Right atrium auricular region (tissue), 2 donors: ENCODE data around the gene TK1. TPM values are rescaled to one million over a fixed set of nuclear protein-coding genes. Genes with fewer than 3 reads are reported as not detected.

Source experiments
- DNase-seq: peaks from one replicate; pipeline ENCODE4 v3.0.0-alpha.2; 2019; ENCODE audit warnings: low spot score
- H3K27ac ChIP-seq, 2 donors: fragments of 200-600 bp; sonication (generic); 1 replicate in 1 of 2; 2 replicates in 1 of 2; pipeline ENCODE4 v1.5.1; 2016 to 2019
- H3K27me3 ChIP-seq, 2 donors: fragments of 200-600 bp; sonication (generic); one replicate each; pipeline versions ENCODE4 v1.5.1 to v1.6.0; 2017 to 2019
- H3K36me3 ChIP-seq: fragments of 200-600 bp; sonication (generic); one replicate; pipeline ENCODE4 v1.5.1; 2016
- H3K4me1 ChIP-seq, 2 donors: fragments of 200-600 bp; sonication (generic); one replicate each; pipeline versions ENCODE4 v1.5.1 to v1.6.0; 2017 to 2019
- H3K4me3 ChIP-seq, 2 donors: fragments of 200-600 bp; sonication (generic); 1 replicate in 1 of 2; 2 replicates in 1 of 2; pipeline ENCODE4 v1.5.1; 2017 to 2019; ENCODE audit warnings: mild to moderate bottlenecking in 1 of 2, moderate library complexity in 1 of 2
- H3K9me3 ChIP-seq, 2 donors: fragments of 200-600 bp; sonication (generic); one replicate each; pipeline ENCODE4 v1.5.1; 2019
- total RNA-seq, 2 donors: library from RNA; depleted of rRNA; stranded (reverse); fragments of >200 nt; gene quantifications; one replicate each; pipeline ENCODE4 v1.1.0, GENCODE V29; 2016
- TF ChIP-seq, protein P1 (sequence below), 2 donors: fragments of 200-600 bp; sonication (generic); IDR thresholded peaks; one replicate each; pipeline ENCODE4 v1.5.1; 2019; ENCODE audit warnings: antibody characterized with exemption in 2 of 2

TK1 gene
- total RNA-seq, 2 donors from 2014 or later: 2.2 TPM

DNA sequence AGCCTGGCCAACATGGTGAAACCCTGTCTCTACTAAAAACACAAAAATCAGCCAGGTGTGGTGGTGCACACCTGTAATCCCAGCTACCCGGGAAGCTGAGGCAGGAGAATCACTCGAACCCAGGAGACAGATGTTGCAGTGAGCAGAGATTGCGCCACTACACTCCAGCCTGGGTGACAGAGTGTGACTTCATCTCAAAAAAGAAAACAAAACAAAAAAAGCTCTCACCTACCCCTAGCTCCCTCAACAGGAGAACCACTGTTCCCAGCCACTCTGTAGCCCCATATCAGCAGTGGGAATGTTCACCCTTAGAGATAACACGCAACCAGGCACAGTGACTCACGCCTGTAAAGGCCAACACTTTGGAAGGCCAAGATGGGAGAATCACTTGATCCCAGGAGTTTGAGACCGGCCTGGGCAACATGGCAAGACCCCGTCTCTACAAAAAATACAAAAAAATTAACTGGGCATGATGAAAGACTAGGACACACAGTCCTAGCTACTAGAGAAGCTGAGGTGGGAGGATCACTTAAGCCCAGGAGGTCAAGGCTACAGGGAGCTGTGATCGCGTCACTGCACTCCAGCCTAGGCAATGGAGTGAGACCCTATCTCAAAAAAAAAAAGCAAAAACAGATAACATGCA lies 50.9 kb downstream of the TK1 start:
- no peak overlapping the region for H3K4me3 ChIP-seq
- H3K27ac ChIP-seq: no peak overlapping the region
- H3K36me3 ChIP-seq: no peaks in the 10 kb centered on the region
- H3K4me1 ChIP-seq: peaks cover 0 to 29% of the 10 kb centered on the region in 2 donors
- TF ChIP-seq, protein P1, sequence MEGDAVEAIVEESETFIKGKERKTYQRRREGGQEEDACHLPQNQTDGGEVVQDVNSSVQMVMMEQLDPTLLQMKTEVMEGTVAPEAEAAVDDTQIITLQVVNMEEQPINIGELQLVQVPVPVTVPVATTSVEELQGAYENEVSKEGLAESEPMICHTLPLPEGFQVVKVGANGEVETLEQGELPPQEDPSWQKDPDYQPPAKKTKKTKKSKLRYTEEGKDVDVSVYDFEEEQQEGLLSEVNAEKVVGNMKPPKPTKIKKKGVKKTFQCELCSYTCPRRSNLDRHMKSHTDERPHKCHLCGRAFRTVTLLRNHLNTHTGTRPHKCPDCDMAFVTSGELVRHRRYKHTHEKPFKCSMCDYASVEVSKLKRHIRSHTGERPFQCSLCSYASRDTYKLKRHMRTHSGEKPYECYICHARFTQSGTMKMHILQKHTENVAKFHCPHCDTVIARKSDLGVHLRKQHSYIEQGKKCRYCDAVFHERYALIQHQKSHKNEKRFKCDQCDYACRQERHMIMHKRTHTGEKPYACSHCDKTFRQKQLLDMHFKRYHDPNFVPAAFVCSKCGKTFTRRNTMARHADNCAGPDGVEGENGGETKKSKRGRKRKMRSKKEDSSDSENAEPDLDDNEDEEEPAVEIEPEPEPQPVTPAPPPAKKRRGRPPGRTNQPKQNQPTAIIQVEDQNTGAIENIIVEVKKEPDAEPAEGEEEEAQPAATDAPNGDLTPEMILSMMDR (IDR thresholded peaks at IDR 0.05): no peak
- DNase-seq: no peak
- H3K27me3 ChIP-seq: no peaks in the 10 kb centered on the region
- no peaks in the 10 kb centered on the region for H3K9me3 ChIP-seq

DNA sequence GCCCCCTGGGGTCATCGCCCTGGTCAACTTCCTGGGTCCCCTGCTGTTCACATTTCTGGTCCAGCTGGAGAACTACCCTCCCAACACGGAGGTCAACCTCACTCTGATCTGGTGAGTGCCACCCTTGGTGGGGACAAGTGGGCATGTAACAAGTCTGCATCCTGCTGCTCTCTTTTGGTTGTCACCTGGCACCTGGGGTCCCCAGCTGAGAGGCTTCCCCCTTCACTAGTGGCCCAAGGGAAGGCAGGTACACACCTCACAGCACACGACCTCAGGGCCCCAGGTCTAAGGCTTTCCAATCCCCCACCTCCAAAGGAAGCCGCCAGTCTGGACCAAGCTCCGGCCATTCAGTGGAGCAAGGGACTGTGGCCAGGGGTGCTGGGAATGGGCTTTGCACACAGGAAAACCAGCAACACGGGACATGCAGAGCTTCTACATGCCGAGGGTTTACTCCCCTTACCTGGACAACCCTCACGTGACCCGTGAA lies 51.9 kb downstream of the TK1 start:
- Histone ChIP-seq H3K4me1 (peaks cover 0 to 32% of the 10 kb centered on the region in 2 donors), H3K27me3 (no peaks in the 10 kb centered on the region), H3K9me3 (no peaks in the 10 kb centered on the region), H3K4me3 (no peak overlapping the region), H3K36me3 (no peaks in the 10 kb centered on the region), H3K27ac (no peak overlapping the region)
- TF ChIP-seq, protein P1 (IDR thresholded peaks at IDR 0.05): no peak
- no peak for DNase-seq

DNA sequence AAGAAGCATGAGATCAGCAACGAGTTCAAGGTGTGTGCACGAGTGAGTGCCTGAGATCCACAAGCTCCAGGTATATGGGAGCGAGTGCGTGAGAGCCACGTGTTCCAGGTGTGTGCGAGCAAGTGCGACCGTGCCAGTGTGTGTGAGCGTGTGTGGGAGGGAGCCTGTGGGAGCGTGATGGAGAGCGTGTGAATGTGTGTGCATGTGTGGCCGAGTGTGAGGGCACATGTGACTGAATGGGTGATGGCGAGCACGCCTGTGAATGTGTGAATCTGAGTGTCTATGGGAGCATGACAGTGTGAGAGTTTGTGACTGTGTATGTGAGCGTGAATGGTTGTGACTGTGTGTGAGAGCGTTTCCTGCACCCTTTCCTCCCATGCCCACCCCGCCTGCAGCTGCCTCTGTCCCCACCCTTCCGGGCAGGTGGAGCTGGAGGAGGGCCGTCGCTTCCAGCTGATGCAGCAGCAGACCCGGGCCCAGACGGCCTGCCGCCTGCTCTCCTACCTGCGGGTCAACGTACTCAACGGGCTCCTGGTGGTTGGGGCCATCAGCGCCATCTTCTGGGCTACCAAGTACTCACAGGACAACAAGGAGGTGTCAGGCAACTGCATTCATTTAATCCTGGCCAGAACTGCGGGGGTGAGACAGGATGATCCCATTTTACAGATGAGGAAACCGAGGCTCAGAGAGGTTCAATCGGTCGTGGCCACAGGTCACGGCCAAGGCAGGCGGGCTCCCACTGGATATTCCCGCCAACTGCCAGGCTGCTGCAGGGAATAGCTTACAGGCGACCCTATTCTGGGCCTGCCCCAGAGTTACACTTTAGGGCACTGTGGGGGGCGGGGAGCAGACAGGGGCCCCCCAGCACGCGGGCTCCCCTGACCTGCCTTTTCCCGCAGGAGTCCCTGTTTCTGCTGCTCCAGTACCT lies 52.6 kb downstream of the TK1 start:
- H3K27ac ChIP-seq: no peak overlapping the region
- H3K9me3 ChIP-seq: no peaks in the 10 kb centered on the region
- TF ChIP-seq, protein P1 (IDR thresholded peaks at IDR 0.05): peak in 1 of 2 donors; percentile 60
- H3K36me3 ChIP-seq: no peaks in the 10 kb centered on the region
- H3K27me3 ChIP-seq: no peaks in the 10 kb centered on the region
- DNase-seq: no peak
- H3K4me1 ChIP-seq: peaks cover 0 to 39% of the 10 kb centered on the region in 2 donors
- H3K4me3 ChIP-seq: no peak overlapping the region

DNA sequence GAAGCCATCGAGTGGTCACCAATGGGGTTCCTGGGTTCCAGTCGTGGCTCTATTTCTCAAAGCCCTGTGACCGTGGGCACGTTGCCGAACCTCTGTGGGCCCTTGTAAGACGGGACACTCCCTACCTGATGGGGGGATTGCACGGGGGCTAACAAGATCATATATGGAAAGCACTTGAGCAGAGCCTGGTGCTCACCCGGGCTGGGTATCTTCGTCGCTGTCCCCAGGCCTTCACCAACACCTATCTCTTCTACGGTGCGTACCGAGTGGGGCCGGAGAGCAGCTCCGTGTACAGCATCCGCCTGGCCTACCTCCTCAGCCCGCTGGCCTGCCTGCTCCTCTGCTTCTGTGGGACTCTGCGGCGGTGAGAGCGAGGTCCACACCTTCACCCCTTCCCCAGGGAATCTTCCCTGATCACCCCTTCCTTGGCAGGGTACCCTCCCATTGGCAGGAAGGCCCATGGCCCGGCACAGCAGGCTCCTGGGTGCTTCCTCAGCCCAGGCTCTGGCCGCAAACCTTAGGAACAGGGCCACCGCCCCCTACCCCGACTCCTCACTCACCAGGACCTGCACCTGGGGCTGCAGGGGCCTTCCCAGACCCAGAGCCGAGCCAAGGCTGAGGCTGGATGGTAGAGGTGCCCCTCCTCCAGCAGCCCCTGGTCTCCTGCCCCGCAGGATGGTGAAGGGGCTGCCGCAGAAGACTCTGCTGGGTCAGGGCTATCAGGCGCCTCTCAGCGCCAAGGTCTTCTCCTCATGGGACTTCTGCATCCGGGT lies 53.5 kb downstream of the TK1 start:
- Histone ChIP-seq H3K36me3 (no peaks in the 10 kb centered on the region), H3K4me1 (peaks cover 1 to 48% of the 10 kb centered on the region in 2 donors), H3K27ac (no peak overlapping the region), H3K9me3 (no peaks in the 10 kb centered on the region), H3K4me3 (no peak overlapping the region), H3K27me3 (no peaks in the 10 kb centered on the region)
- DNase-seq: no peak
- TF ChIP-seq, protein P1 (IDR thresholded peaks at IDR 0.05): no peak

DNA sequence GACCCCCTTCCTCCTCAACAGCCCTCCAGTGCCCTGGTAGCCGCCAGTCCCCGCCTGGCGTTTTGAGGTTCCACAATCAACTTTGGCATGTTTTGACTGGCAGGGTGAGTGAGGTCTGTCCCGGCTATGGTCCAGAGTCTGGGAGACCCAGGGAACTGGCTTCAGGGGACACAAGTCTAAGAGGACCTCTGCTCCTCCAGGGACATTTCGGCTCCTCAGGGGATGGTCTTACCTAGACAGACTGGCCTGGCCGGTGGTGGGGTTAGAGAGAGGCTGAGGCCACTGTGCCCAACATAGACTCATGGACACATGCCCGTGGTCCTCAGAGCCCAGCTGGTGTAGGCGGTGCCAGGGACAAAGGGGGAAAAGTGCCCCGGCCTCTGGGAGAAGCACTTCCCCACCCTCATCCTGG lies 54.1 kb downstream of the TK1 start:
- Histone ChIP-seq H3K36me3 (no peaks in the 10 kb centered on the region), H3K27ac (no peak overlapping the region), H3K4me1 (peaks cover 2 to 54% of the 10 kb centered on the region in 2 donors), H3K4me3 (no peak overlapping the region), H3K9me3 (no peaks in the 10 kb centered on the region), H3K27me3 (no peaks in the 10 kb centered on the region)
- TF ChIP-seq, protein P1 (IDR thresholded peaks at IDR 0.05): no peak
- no peak for DNase-seq
